ENCODE data around the gene ANKRD34A. TPM values are rescaled to one million over a fixed set of nuclear protein-coding genes. Genes with fewer than 3 reads are reported as not detected.

Gene ANKRD34A
- total RNA-seq (ENCODE audit: unreplicated experiment) = 0.56 TPM
- long read RNA-seq = 0 reads

GRCh38 chr1:145964328-145965118 is at the start of gene ANKRD34A, which contains the start of gene POLR3GL:
Gene ANKRD34A (minus strand): TSS chr1:145964575. CDS start chr1:145961759, 2,816 bp downstream.
Gene POLR3GL (plus strand): TSS chr1:145964690. CDS start chr1:145974866, 10,176 bp downstream.
- Mint-ChIP-seq H3K36me3 (ENCODE audit: low read depth, unreplicated experiment) (peaks cover 4% of the 10 kb centered on the region), H3K4me1 (ENCODE audit: unreplicated experiment) (peaks cover 28% of the 10 kb centered on the region), H3K9me3 (ENCODE audit: unreplicated experiment) (no peaks in the 10 kb centered on the region), H3K27me3 (ENCODE audit: unreplicated experiment) (peaks cover 22% of the 10 kb centered on the region), H3K4me3 (ENCODE audit: unreplicated experiment) (peak within 1 kb of the TSS; percentile 93), H3K27ac (ENCODE audit: unreplicated experiment) (peak within 1 kb of the TSS; percentile 72)
- DNase-seq (ENCODE audit: low spot score) = peak; percentile 83
- TF ChIP-seq CTCF (IDR thresholded peaks at IDR 0.05; ENCODE audit: unreplicated experiment) = no peak

- no peak overlapping the region for H3K4me3 Mint-ChIP-seq (ENCODE audit: unreplicated experiment)
- no peak overlapping the region for H3K27ac Mint-ChIP-seq (ENCODE audit: unreplicated experiment)
Measured at GRCh38 chr1:146013559-146013922, 49.2 kb upstream of the ANKRD34A start.

GRCh38 chr1:146012703-146013558 is 48.6 kb upstream of the ANKRD34A start:
- H3K27ac Mint-ChIP-seq (ENCODE audit: unreplicated experiment) = no peak overlapping the region
- H3K4me1 Mint-ChIP-seq (ENCODE audit: unreplicated experiment) = peaks cover 6% of the 10 kb centered on the region
- TF ChIP-seq CTCF (IDR thresholded peaks at IDR 0.05; ENCODE audit: unreplicated experiment) = peak; percentile 35
- peaks cover 4% of the 10 kb centered on the region for H3K27me3 Mint-ChIP-seq (ENCODE audit: unreplicated experiment)
- H3K9me3 Mint-ChIP-seq (ENCODE audit: unreplicated experiment) = no peaks in the 10 kb centered on the region
- DNase-seq (ENCODE audit: low spot score) = peak; percentile 49
- peaks cover 3% of the 10 kb centered on the region for H3K36me3 Mint-ChIP-seq (ENCODE audit: low read depth, unreplicated experiment)
- H3K4me3 Mint-ChIP-seq (ENCODE audit: unreplicated experiment) = no peak overlapping the region

More at GRCh38 chr1:146013559-146013922, 49.2 kb upstream of the ANKRD34A start:
- H3K36me3 Mint-ChIP-seq (ENCODE audit: low read depth, unreplicated experiment) = peaks cover 3% of the 10 kb centered on the region
- H3K27me3 Mint-ChIP-seq (ENCODE audit: unreplicated experiment) = peaks cover 4% of the 10 kb centered on the region
- DNase-seq (ENCODE audit: low spot score) = no peak
- no peaks in the 10 kb centered on the region for H3K9me3 Mint-ChIP-seq (ENCODE audit: unreplicated experiment)
- TF ChIP-seq CTCF (IDR thresholded peaks at IDR 0.05; ENCODE audit: unreplicated experiment) = no peak
- H3K4me1 Mint-ChIP-seq (ENCODE audit: unreplicated experiment) = peaks cover 6% of the 10 kb centered on the region

- DNase-seq (ENCODE audit: low spot score) = no peak
- H3K4me3 Mint-ChIP-seq (ENCODE audit: unreplicated experiment) = no peak overlapping the region
- peaks cover 2% of the 10 kb centered on the region for H3K27me3 Mint-ChIP-seq (ENCODE audit: unreplicated experiment)
Measured at GRCh38 chr1:146010126-146010738, 45.9 kb upstream of the ANKRD34A start.

More at GRCh38 chr1:146010126-146010738, 45.9 kb upstream of the ANKRD34A start:
- Mint-ChIP-seq H3K36me3 (ENCODE audit: low read depth, unreplicated experiment) (no peaks in the 10 kb centered on the region), H3K9me3 (ENCODE audit: unreplicated experiment) (no peaks in the 10 kb centered on the region), H3K27ac (ENCODE audit: unreplicated experiment) (no peak overlapping the region), H3K4me1 (ENCODE audit: unreplicated experiment) (peaks cover 8% of the 10 kb centered on the region)
- no peak for TF ChIP-seq CTCF (IDR thresholded peaks at IDR 0.05; ENCODE audit: unreplicated experiment)
